HEK293 (cell line): Measurements from ENCODE around the gene TIMM44.

Experiments
- GLIS1 ChIP-seq: fragments of 450-650 bp; formaldehyde crosslinking; IDR thresholded peaks from 2 replicates; pipeline ENCODE4 v1.5.1; 2016; ENCODE audit warnings: missing biosample characterization, missing genetic modification characterization
- ZBTB1 ChIP-seq: fragments of 450-650 bp; formaldehyde crosslinking; IDR thresholded peaks from 2 replicates; pipeline ENCODE4 v1.5.1; 2016; ENCODE audit warnings: missing biosample characterization, missing genetic modification characterization
- ZBTB7A ChIP-seq: fragments of 450-650 bp; formaldehyde crosslinking; IDR thresholded peaks from 2 replicates; pipeline ENCODE4 v1.5.1; 2016; ENCODE audit warnings: low read depth, missing biosample characterization, missing genetic modification characterization
- ZNF211 ChIP-seq: fragments of 450-650 bp; formaldehyde crosslinking; IDR thresholded peaks from 2 replicates; pipeline ENCODE4 v1.5.1; 2016; ENCODE audit warnings: low read depth, missing biosample characterization, missing genetic modification characterization
- ZNF391 ChIP-seq: fragments of 450-650 bp; formaldehyde crosslinking; IDR thresholded peaks from 2 replicates; pipeline ENCODE4 v1.5.1; 2016; ENCODE audit warnings: low read depth, missing biosample characterization, missing genetic modification characterization, borderline replicate concordance
- TF ChIP-seq, protein P1 (sequence below): fragments of 450-650 bp; formaldehyde crosslinking; IDR thresholded peaks from 2 replicates; pipeline ENCODE4 v1.5.1; 2017; ENCODE audit warnings: missing biosample characterization, missing genetic modification characterization
- TF ChIP-seq, protein P2 (sequence below): fragments of 450-650 bp; formaldehyde crosslinking; IDR thresholded peaks from 2 replicates; pipeline ENCODE4 v1.5.1; 2016; ENCODE audit warnings: missing biosample characterization, missing genetic modification characterization

DNA sequence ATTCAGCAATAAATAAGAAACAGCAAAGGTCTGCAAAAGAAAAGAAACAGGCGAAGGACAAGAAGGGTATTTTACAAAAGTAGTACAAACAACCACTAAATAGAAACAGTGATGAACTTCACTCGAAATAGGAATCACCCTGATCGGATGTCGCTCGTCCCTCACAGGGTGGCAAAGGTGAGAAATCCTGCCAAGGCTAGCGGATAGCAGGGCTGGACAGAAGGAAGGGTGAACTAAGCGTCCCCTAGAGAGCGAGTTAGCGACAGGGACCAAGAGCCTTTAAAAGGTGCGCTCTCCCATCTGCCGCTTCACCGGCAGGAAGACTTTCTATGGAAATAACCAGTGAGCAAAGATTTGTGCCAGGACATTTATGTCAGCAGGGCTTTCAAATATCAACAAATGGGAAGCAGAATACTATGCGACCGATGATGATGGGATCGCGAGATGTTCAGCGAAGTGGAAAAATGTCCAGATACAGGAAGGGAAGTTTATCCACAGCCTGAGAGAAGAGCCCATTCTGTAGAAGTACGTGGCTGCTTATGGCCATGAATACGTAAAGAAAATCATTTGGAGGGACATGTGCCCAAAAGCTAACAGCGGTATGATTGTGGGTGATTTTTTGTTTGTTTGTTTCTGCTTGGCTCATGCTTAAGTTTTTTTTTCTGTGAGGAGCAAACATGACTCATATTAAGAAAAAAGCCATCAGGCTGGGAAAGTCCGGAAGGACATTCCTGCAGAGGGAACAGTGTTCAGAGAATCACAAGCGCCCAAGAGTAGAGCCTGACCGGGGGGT is 43.1 kb upstream of the TIMM44 start:
- TF ChIP-seq ZBTB1 (tag by site-specific recombination): no peak
- TF ChIP-seq ZNF211 (tag by site-specific recombination): no peak
- TF ChIP-seq, protein P1, sequence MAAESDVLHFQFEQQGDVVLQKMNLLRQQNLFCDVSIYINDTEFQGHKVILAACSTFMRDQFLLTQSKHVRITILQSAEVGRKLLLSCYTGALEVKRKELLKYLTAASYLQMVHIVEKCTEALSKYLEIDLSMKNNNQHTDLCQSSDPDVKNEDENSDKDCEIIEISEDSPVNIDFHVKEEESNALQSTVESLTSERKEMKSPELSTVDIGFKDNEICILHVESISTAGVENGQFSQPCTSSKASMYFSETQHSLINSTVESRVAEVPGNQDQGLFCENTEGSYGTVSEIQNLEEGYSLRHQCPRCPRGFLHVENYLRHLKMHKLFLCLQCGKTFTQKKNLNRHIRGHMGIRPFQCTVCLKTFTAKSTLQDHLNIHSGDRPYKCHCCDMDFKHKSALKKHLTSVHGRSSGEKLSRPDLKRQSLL (tag by site-specific recombination): no peak
- TF ChIP-seq, protein P2, sequence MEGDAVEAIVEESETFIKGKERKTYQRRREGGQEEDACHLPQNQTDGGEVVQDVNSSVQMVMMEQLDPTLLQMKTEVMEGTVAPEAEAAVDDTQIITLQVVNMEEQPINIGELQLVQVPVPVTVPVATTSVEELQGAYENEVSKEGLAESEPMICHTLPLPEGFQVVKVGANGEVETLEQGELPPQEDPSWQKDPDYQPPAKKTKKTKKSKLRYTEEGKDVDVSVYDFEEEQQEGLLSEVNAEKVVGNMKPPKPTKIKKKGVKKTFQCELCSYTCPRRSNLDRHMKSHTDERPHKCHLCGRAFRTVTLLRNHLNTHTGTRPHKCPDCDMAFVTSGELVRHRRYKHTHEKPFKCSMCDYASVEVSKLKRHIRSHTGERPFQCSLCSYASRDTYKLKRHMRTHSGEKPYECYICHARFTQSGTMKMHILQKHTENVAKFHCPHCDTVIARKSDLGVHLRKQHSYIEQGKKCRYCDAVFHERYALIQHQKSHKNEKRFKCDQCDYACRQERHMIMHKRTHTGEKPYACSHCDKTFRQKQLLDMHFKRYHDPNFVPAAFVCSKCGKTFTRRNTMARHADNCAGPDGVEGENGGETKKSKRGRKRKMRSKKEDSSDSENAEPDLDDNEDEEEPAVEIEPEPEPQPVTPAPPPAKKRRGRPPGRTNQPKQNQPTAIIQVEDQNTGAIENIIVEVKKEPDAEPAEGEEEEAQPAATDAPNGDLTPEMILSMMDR (tag by site-specific recombination): no peak
- no peak for TF ChIP-seq ZBTB7A (tag by site-specific recombination)
- no peak for TF ChIP-seq GLIS1
- TF ChIP-seq ZNF391 (tag by site-specific recombination): no peak
